MCF 10A (cell line): Measurements from ENCODE around the gene PSTPIP2. TPM values are rescaled to one million over a fixed set of nuclear protein-coding genes. Genes with fewer than 3 reads are reported as not detected.

Source experiments
- BruUV-seq: library from RNA; stranded (reverse); fragments of 400-500 nt; replicated peaks from 2 replicates; lab custom pipeline; 2021; lab: Mats Ljungman, UMichigan
- CTCF ChIA-PET: fragments of 300-600 bp; sonication (Branson Sonifier 250); formaldehyde crosslinking; extraction: SDS; loops from one replicate; lab custom pipeline; 2021; ENCODE audit warnings: antibody characterized with exemption, inconsistent platforms; lab: Yijun Ruan, JAX
- POLR2A ChIA-PET: fragments of 300-600, 350-650 bp; sonication (Branson Sonifier 250); formaldehyde crosslinking; extraction: SDS; loops from one replicate; lab custom pipeline; 2020; ENCODE audit warnings: antibody characterized with exemption, inconsistent platforms; lab: Yijun Ruan, JAX
- DNase-seq: peaks from one replicate; pipeline ENCODE4 v3.0.0-alpha.2; 2018; ENCODE audit not compliant: unreplicated experiment
- H3K27ac Mint-ChIP-seq: one replicate; pipeline ENCODE4 v1.8.0; 2022; ENCODE audit warnings: mild to moderate bottlenecking, low read depth, mixed read lengths; ENCODE audit not compliant: unreplicated experiment
- H3K27me3 Mint-ChIP-seq: one replicate; pipeline ENCODE4 v1.8.0; 2022; ENCODE audit warnings: mixed read lengths; ENCODE audit not compliant: insufficient read depth, unreplicated experiment
- H3K36me3 Mint-ChIP-seq: one replicate; pipeline ENCODE4 v1.8.0; 2022; ENCODE audit warnings: mild to moderate bottlenecking, moderate library complexity, mixed read lengths; ENCODE audit not compliant: insufficient read depth, unreplicated experiment
- H3K4me1 Mint-ChIP-seq: one replicate; pipeline ENCODE4 v1.8.0; 2022; ENCODE audit warnings: mixed read lengths; ENCODE audit not compliant: insufficient read depth, unreplicated experiment
- H3K4me3 Mint-ChIP-seq: one replicate; pipeline ENCODE4 v1.8.0; 2022; ENCODE audit warnings: mild to moderate bottlenecking, moderate library complexity, mixed read lengths; ENCODE audit not compliant: unreplicated experiment
- H3K9me3 Mint-ChIP-seq: one replicate; pipeline ENCODE4 v1.8.0; 2022; ENCODE audit warnings: mixed read lengths; ENCODE audit not compliant: unreplicated experiment
- CTCF ChIP-seq: fragments of 200-600 bp; IDR thresholded peaks from one replicate; pipeline ENCODE4 v1.8.0; 2022; ENCODE audit warnings: antibody characterized with exemption, mild to moderate bottlenecking; ENCODE audit not compliant: unreplicated experiment
- intact Hi-C: fragments of 100-400 bp; cut with micrococcal nuclease; formaldehyde crosslinking; loops from 2 replicates; pipeline ENCODE4 v1.14.1; 2022
- total RNA-seq: library from RNA; stranded (reverse); gene quantifications from 2 replicates; pipeline ENCODE4 v1.2.3, GENCODE V29; 2022

PSTPIP2 gene
- total RNA-seq, 1 experiment from 2014 or later, result 27.9 TPM

GRCh38 chr18:46034230-46034629, 37.8 kb downstream of the PSTPIP2 start:
- CTCF ChIA-PET, result interaction anchor here (0.6 to 2.2 kb wide), 5 partner anchors 15 to 39 kb away, joined by 3 to 10 read pairs (median 3); no protein-coding TSS in a partner anchor
- Mint-ChIP-seq H3K36me3 (peaks cover 45% of the 10 kb centered on the region), H3K9me3 (no peaks in the 10 kb centered on the region), H3K4me1 (peaks cover 6% of the 10 kb centered on the region), H3K27ac (no peak overlapping the region), H3K4me3 (no peak overlapping the region), H3K27me3 (no peaks in the 10 kb centered on the region)
- no peak for TF ChIP-seq CTCF
- no TSS peak for BruUV-seq
- no peak for DNase-seq
- intact Hi-C loops, result no loop called here
- POLR2A ChIA-PET, result interaction anchor here (1.2 to 1.7 kb wide), 5 partner anchors 16 to 63 kb away, joined by 3 to 10 read pairs (median 4); partner anchors contain the start of gene ATP5F1A

GRCh38 chr18:46031741-46032140, 40.3 kb downstream of the PSTPIP2 start:
- CTCF ChIA-PET, result no interaction called here
- H3K36me3 Mint-ChIP-seq, result peaks cover 29% of the 10 kb centered on the region
- H3K9me3 Mint-ChIP-seq, result no peaks in the 10 kb centered on the region
- no peak overlapping the region for H3K4me3 Mint-ChIP-seq
- no peak for DNase-seq
- no peaks in the 10 kb centered on the region for H3K27me3 Mint-ChIP-seq
- intact Hi-C loops, result no loop called here
- no TSS peak for BruUV-seq
- TF ChIP-seq CTCF, result no peak
- H3K27ac Mint-ChIP-seq, result no peak overlapping the region
- POLR2A ChIA-PET, result no interaction called here
- peaks cover 6% of the 10 kb centered on the region for H3K4me1 Mint-ChIP-seq

- Mint-ChIP-seq H3K4me1 (peaks cover 3% of the 10 kb centered on the region), H3K27me3 (no peaks in the 10 kb centered on the region), H3K36me3 (peaks cover 26% of the 10 kb centered on the region), H3K9me3 (no peaks in the 10 kb centered on the region), H3K4me3 (no peak overlapping the region), H3K27ac (no peak overlapping the region)
- POLR2A ChIA-PET, result no interaction called here
- TF ChIP-seq CTCF, result no peak
- intact Hi-C loops, result no loop called here
- BruUV-seq, result no TSS peak
- CTCF ChIA-PET, result no interaction called here
- DNase-seq, result no peak
These were observed 43.5 kb downstream of the PSTPIP2 start for GRCh38 chr18:46028536-46028891.

GRCh38 chr18:46019936-46020335, 52.1 kb downstream of the PSTPIP2 start:
- no TSS peak for BruUV-seq
- CTCF ChIA-PET, result interaction anchor here (0.6 to 1.1 kb wide), 2 partner anchors 27 to 110 kb away, joined by 3 read pairs; no protein-coding TSS in a partner anchor
- no peak for DNase-seq
- intact Hi-C loops, result no loop called here
- Mint-ChIP-seq H3K27me3 (no peaks in the 10 kb centered on the region), H3K9me3 (no peaks in the 10 kb centered on the region), H3K27ac (no peak overlapping the region), H3K4me1 (no peaks in the 10 kb centered on the region), H3K36me3 (peaks cover 18% of the 10 kb centered on the region), H3K4me3 (no peak overlapping the region)
- POLR2A ChIA-PET, result no interaction called here
- TF ChIP-seq CTCF, result no peak
